HG03521 (cell line): ENCODE data around the gene IL10.

ENCODE experiments used
- ATAC-seq: cut with Tn5 transposase; IDR thresholded peaks from one replicate; pipeline ENCODE4 v1.9.1; 2021; ENCODE audit warnings: mild to moderate bottlenecking, moderate library complexity; ENCODE audit not compliant: unreplicated experiment

IL10 gene

GRCh38 chr1:206772243-206772937, at the start of gene IL10:
IL10 (minus strand) TSS chr1:206772494; CDS start chr1:206772435, 59 bp downstream.
- no peak for ATAC-seq

- no peak for ATAC-seq
Measured at GRCh38 chr1:206821493-206821892, 49.2 kb upstream of the IL10 start.

- ATAC-seq = peak; percentile 68
Measured at GRCh38 chr1:206816390-206817287, 44.3 kb upstream of the IL10 start.

GRCh38 chr1:206814716-206815341, 42.5 kb upstream of the IL10 start:
- no peak for ATAC-seq

GRCh38 chr1:206812471-206812870, 40.2 kb upstream of the IL10 start:
- no peak for ATAC-seq

GRCh38 chr1:206809504-206810084, 37.3 kb upstream of the IL10 start:
- no peak for ATAC-seq

- peak; percentile 68 for ATAC-seq
Measured at GRCh38 chr1:206808615-206809014, 36.3 kb upstream of the IL10 start.

GRCh38 chr1:206805357-206805756, 33.1 kb upstream of the IL10 start:
- no peak for ATAC-seq

GRCh38 chr1:206804156-206804737, 32.0 kb upstream of the IL10 start:
- no peak for ATAC-seq

- ATAC-seq = peak; percentile 97
Measured at GRCh38 chr1:206803221-206803730, 31.0 kb upstream of the IL10 start.

- ATAC-seq = no peak
Measured at GRCh38 chr1:206802401-206802800, 30.1 kb upstream of the IL10 start.

GRCh38 chr1:206801467-206801866, 29.2 kb upstream of the IL10 start:
- no peak for ATAC-seq

GRCh38 chr1:206800891-206801290, 28.6 kb upstream of the IL10 start:
- ATAC-seq = no peak

- no peak for ATAC-seq
Measured at GRCh38 chr1:206800411-206800810, 28.1 kb upstream of the IL10 start.

- no peak for ATAC-seq
Measured at GRCh38 chr1:206799311-206799710, 27.0 kb upstream of the IL10 start.

GRCh38 chr1:206798384-206798996, 26.2 kb upstream of the IL10 start:
- ATAC-seq = no peak

GRCh38 chr1:206797534-206798383, 25.5 kb upstream of the IL10 start:
- ATAC-seq = no peak

GRCh38 chr1:206796981-206797402, 24.7 kb upstream of the IL10 start:
- ATAC-seq = no peak

- ATAC-seq = no peak
Measured at GRCh38 chr1:206796116-206796515, 23.8 kb upstream of the IL10 start.
